DOHH2 (cell line): Measurements from ENCODE around the gene APOL2.

Experiments
- EZH2phosphoT487 ChIP-seq: fragments of 200-600 bp; sonication (generic); IDR thresholded peaks from 2 replicates; pipeline ENCODE4 v1.6.1; 2017; ENCODE audit warnings: borderline replicate concordance, mild to moderate bottlenecking, antibody characterized with exemption, low read length, moderate library complexity, mixed read lengths
- TF ChIP-seq, protein P1 (sequence below): fragments of 200-600 bp; sonication (generic); IDR thresholded peaks from one replicate; pipeline ENCODE4 v1.5.1; 2014; ENCODE audit warnings: antibody characterized with exemption, mild to moderate bottlenecking, low read depth, low read length; ENCODE audit not compliant: poor library complexity, severe bottlenecking

DNA sequence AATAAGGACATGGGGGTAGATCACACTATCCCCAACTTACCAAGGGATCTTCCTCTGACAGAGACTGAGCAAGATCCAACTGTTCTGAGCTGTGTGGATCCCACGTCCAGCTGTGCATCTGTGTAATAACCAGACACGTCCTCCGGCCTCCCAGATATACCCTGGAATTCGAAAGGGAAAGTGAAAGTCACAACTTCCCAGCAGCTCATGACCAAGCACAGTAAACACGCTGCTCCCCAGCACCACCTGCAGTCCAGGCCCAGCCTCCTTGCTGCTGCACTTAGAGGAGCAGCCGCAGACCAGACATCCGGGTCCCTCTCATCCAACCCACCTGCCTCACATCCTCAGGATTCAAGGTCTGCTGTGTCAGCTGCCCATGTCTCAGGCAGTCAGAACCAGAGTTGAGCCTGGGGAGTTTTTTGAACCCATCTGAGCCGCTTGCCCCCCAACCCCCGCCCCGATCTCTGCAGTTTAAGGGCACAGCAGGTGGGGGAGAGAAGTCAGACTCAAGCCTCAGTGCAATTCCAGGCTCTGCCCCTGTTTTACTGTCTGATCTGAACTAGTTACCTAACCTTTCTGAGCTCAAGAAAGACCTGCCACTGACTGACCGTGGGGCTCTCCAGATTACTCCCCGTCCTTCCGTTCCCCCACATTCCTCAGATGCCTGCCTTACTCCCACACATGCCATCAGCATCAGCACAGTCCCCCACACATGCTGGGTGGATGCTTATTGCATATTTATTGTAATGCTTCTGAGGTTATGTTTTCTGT lies at the start of gene APOL2:
- TF ChIP-seq, protein P1, sequence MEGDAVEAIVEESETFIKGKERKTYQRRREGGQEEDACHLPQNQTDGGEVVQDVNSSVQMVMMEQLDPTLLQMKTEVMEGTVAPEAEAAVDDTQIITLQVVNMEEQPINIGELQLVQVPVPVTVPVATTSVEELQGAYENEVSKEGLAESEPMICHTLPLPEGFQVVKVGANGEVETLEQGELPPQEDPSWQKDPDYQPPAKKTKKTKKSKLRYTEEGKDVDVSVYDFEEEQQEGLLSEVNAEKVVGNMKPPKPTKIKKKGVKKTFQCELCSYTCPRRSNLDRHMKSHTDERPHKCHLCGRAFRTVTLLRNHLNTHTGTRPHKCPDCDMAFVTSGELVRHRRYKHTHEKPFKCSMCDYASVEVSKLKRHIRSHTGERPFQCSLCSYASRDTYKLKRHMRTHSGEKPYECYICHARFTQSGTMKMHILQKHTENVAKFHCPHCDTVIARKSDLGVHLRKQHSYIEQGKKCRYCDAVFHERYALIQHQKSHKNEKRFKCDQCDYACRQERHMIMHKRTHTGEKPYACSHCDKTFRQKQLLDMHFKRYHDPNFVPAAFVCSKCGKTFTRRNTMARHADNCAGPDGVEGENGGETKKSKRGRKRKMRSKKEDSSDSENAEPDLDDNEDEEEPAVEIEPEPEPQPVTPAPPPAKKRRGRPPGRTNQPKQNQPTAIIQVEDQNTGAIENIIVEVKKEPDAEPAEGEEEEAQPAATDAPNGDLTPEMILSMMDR, result peak; percentile 76
- no peak for TF ChIP-seq EZH2phosphoT487
